CD14-positive monocyte (primary cell): Measurements from ENCODE around the gene IPO9. TPM values are rescaled to one million over a fixed set of nuclear protein-coding genes. Genes with fewer than 3 reads are reported as not detected.

Source experiments
- DNase-seq, 3 donors: peaks; one replicate each; pipeline ENCODE4 v3.0.0-alpha.2; 2011 to 2022
- H2AFZ ChIP-seq: 2 replicates; pipeline ENCODE4 v1.6.0; 2012; ENCODE audit warnings: mild to moderate bottlenecking, low read depth, low read length, inconsistent platforms; ENCODE audit not compliant: insufficient read depth, poor library complexity, severe bottlenecking
- H3K27ac ChIP-seq, 2 donors: 1 replicate in 1 of 2; 2 replicates in 1 of 2; pipeline ENCODE4 v1.5.1; 2012 to 2013; ENCODE audit warnings: low read length in 2 of 2, control low read depth in 1 of 2, inconsistent platforms in 1 of 2, low read depth in 1 of 2, mild to moderate bottlenecking in 1 of 2
- H3K27me3 ChIP-seq, 2 donors: one replicate each; pipeline versions ENCODE4 v1.6.0 to v1.6.1; 2011 to 2013; ENCODE audit warnings: low read length in 2 of 2; ENCODE audit not compliant: control insufficient read depth in 2 of 2, insufficient read depth in 2 of 2
- H3K36me3 ChIP-seq, 2 donors: replicated peaks in 1 of 2; 1 replicate in 1 of 2; 2 replicates in 1 of 2; pipeline versions ENCODE4 v1.5.1 to v1.6.1; 2012 to 2013; ENCODE audit warnings: low read length in 2 of 2, control low read depth in 1 of 2, inconsistent platforms in 1 of 2, mild to moderate bottlenecking in 1 of 2; ENCODE audit not compliant: insufficient read depth in 2 of 2, control insufficient read depth in 1 of 2
- H3K4me1 ChIP-seq, 2 donors: 1 replicate in 1 of 2; 2 replicates in 1 of 2; pipeline versions ENCODE4 v1.5.1 to v1.6.1; 2012 to 2013; ENCODE audit warnings: low read length in 2 of 2, control low read depth in 1 of 2, inconsistent platforms in 1 of 2, mild to moderate bottlenecking in 1 of 2, moderate library complexity in 1 of 2; ENCODE audit not compliant: insufficient read depth in 2 of 2, control insufficient read depth in 1 of 2
- H3K4me2 ChIP-seq: replicated peaks from 2 replicates; pipeline ENCODE3; 2012; ENCODE audit warnings: low read length, moderate library complexity, mild to moderate bottlenecking; ENCODE audit not compliant: poor library complexity, severe bottlenecking; ENCODE audit errors: extremely low read depth
- H3K4me3 ChIP-seq, 3 experiments: fragments of 200-600 bp in 1 of 3; sonication (generic) in 1 of 3; replicated peaks in 1 of 3; 1 replicate in 2 of 3; 2 replicates in 1 of 3; pipeline ENCODE4 v1.5.1; 2011 to 2013; ENCODE audit warnings: low read length in 3 of 3, mild to moderate bottlenecking in 3 of 3, control low read depth in 2 of 3, low read depth in 2 of 3, inconsistent platforms in 1 of 3, moderate library complexity in 1 of 3
- H3K79me2 ChIP-seq: 2 replicates; pipeline ENCODE4 v1.6.0; 2012; ENCODE audit warnings: mild to moderate bottlenecking, control low read depth, inconsistent platforms, low read length, moderate library complexity; ENCODE audit not compliant: insufficient read depth
- H3K9ac ChIP-seq: 2 replicates; pipeline ENCODE4 v1.6.0; 2017; ENCODE audit warnings: low read length, mild to moderate bottlenecking; ENCODE audit not compliant: insufficient read depth, poor library complexity, severe bottlenecking
- H3K9me3 ChIP-seq, 2 donors: replicated peaks in 1 of 2; 1 replicate in 1 of 2; 2 replicates in 1 of 2; pipeline versions ENCODE4 v1.5.1 to v1.6.1; 2012 to 2013; ENCODE audit warnings: low read length in 2 of 2, control low read depth in 1 of 2; ENCODE audit not compliant: control insufficient read depth in 1 of 2, insufficient read depth in 1 of 2
- H4K20me1 ChIP-seq: 2 replicates; pipeline ENCODE4 v1.6.0; 2012; ENCODE audit warnings: mild to moderate bottlenecking, low read length, control low read depth, moderate library complexity; ENCODE audit not compliant: insufficient read depth
- H3K27ac Mint-ChIP-seq, 7 donors: one replicate each; pipeline ENCODE4 v1.8.0; 2020; ENCODE audit warnings: mild to moderate bottlenecking in 7 of 7, mixed read lengths in 7 of 7, moderate library complexity in 6 of 7, inconsistent platforms in 2 of 7
- H3K27me3 Mint-ChIP-seq, 3 donors: one replicate each; pipeline ENCODE4 v1.8.0; 2021 to 2022; ENCODE audit warnings: low read depth in 3 of 3, mild to moderate bottlenecking in 3 of 3, mixed read lengths in 3 of 3, moderate library complexity in 3 of 3, inconsistent platforms in 1 of 3
- H3K36me3 Mint-ChIP-seq, 2 donors: one replicate each; pipeline ENCODE4 v1.8.0; 2020; ENCODE audit warnings: mixed read lengths in 2 of 2, inconsistent platforms in 1 of 2, mild to moderate bottlenecking in 1 of 2
- H3K4me1 Mint-ChIP-seq: one replicate; pipeline ENCODE4 v1.8.0; 2020; ENCODE audit warnings: mild to moderate bottlenecking, mixed read lengths
- H3K4me3 Mint-ChIP-seq, 2 donors: one replicate each; pipeline ENCODE4 v1.8.0; 2020; ENCODE audit warnings: mild to moderate bottlenecking in 2 of 2, mixed read lengths in 2 of 2, moderate library complexity in 1 of 2
- H3K9me3 Mint-ChIP-seq, 7 donors: one replicate each; pipeline ENCODE4 v1.8.0; 2020 to 2022; ENCODE audit warnings: mixed read lengths in 7 of 7, mild to moderate bottlenecking in 6 of 7, moderate library complexity in 6 of 7, inconsistent platforms in 2 of 7
- WGBS: methylation state at CpG from one replicate; pipeline ENCODE4 v1.1.5; 2013; ENCODE audit warnings: missing lambda C conversion rate; ENCODE audit not compliant: insufficient coverage; 5-methylcytosine and 5-hydroxymethylcytosine counted together
- intact Hi-C, 2 donors: fragments of 100-400 bp; cut with micrococcal nuclease; formaldehyde crosslinking; loops; one replicate each; pipeline versions ENCODE4 v1.15.0 to v1.15.1; 2023
- polyA plus RNA-seq, 3 donors: library from polyadenylated mRNA; depleted of rRNA in 1 of 3; unstranded in 2 of 3; stranded (reverse) in 1 of 3; fragments of 300-500 nt in 2 of 3; fragments of >200 nt in 1 of 3; fragmentation: Illumina TruSeq in 2 of 3; gene quantifications; 1 replicate in 2 of 3; 2 replicates in 1 of 3; pipeline ENCODE4 v1.2.3, GENCODE V29; 2012 to 2021
- TF ChIP-seq, protein P1 (sequence below): fragments of 200-600 bp; IDR thresholded peaks from one replicate; pipeline ENCODE4 v1.8.0; 2022; ENCODE audit warnings: antibody characterized with exemption, mild to moderate bottlenecking

IPO9 gene
- polyA plus RNA-seq, 3 donors, result 11.3 to 12.6 (median 12.0) TPM

- TF ChIP-seq, protein P1, sequence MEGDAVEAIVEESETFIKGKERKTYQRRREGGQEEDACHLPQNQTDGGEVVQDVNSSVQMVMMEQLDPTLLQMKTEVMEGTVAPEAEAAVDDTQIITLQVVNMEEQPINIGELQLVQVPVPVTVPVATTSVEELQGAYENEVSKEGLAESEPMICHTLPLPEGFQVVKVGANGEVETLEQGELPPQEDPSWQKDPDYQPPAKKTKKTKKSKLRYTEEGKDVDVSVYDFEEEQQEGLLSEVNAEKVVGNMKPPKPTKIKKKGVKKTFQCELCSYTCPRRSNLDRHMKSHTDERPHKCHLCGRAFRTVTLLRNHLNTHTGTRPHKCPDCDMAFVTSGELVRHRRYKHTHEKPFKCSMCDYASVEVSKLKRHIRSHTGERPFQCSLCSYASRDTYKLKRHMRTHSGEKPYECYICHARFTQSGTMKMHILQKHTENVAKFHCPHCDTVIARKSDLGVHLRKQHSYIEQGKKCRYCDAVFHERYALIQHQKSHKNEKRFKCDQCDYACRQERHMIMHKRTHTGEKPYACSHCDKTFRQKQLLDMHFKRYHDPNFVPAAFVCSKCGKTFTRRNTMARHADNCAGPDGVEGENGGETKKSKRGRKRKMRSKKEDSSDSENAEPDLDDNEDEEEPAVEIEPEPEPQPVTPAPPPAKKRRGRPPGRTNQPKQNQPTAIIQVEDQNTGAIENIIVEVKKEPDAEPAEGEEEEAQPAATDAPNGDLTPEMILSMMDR, result no peak
- no peak for DNase-seq
- no peak overlapping the region for H3K4me3 ChIP-seq
- no peak overlapping the region for H3K27ac ChIP-seq
- H3K27me3 Mint-ChIP-seq, result peaks cover 2 to 3% (median 3%) of the 10 kb centered on the region in 3 donors
- no peaks in the 10 kb centered on the region for H3K36me3 ChIP-seq
- H3K4me1 ChIP-seq, result no peaks in the 10 kb centered on the region
- no peak overlapping the region for H2AFZ ChIP-seq
- H3K79me2 ChIP-seq, result no peaks in the 10 kb centered on the region
- H3K9me3 Mint-ChIP-seq, result peaks cover 0 to 1% (median 0%) of the 10 kb centered on the region in 7 donors
- no peaks in the 10 kb centered on the region for H3K9me3 ChIP-seq
- no peak overlapping the region for H3K27ac Mint-ChIP-seq
- no peak overlapping the region for H3K9ac ChIP-seq
- intact Hi-C loops, result loop anchor here in 1 of 2 donors (5.0 kb wide), 1 partner anchor 73 kb away; no protein-coding TSS in a partner anchor
- no peak overlapping the region for H3K4me2 ChIP-seq
- H3K27me3 ChIP-seq, result no peaks in the 10 kb centered on the region
- H4K20me1 ChIP-seq, result no peaks in the 10 kb centered on the region
- no CpG with 5 or more reads among the region's 4 CpGs for WGBS
- H3K4me3 Mint-ChIP-seq, result no peak overlapping the region
- H3K4me1 Mint-ChIP-seq, result peaks cover 6% of the 10 kb centered on the region
- no peaks in the 10 kb centered on the region for H3K36me3 Mint-ChIP-seq
Observed at GRCh38 chr1:201898992-201899391, 70.0 kb downstream of the IPO9 start.

DNA sequence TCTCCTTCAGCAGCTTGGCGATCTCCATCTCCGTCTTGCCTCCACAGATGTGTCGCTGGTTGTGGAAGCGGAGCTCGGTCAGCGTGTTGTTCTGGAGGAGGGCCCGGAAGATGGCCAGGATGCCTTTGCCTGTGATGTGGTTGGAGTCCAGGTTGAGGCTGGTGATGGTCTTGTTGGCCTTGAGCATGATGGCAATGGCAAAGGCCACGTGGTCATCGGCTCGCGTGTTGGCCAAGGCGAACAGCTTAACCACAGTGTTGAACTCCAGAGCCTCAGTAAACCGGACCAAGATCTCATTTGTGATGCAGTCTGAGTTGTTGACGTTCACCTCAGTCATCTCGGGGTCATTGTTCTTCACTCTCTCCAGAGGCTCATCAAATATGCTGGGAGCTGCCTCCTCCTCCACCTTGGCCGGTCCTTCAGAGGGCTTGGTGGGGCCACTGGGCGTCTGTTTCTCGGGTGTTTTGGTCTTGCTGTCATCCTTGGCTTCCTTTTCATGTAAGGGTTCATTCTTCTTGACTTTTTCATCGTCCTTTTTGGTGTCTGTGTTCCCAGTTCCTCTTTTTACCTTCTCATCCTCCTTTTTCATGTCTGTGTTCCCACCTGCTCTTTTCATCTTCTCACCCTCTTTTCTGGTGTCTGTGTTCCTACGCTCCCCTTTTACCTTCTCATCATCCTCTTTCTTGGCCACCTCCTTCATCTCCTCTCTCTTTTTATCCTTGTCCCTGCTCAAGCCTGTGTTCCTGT, 70.9 kb downstream of the IPO9 start:
- H3K9me3 ChIP-seq, result no peaks in the 10 kb centered on the region
- Mint-ChIP-seq H3K4me3 (no peak overlapping the region), H3K4me1 (peaks cover 6% of the 10 kb centered on the region), H3K27ac (no peak overlapping the region), H3K27me3 (peaks cover 3 to 4% (median 3%) of the 10 kb centered on the region in 3 donors), H3K36me3 (no peaks in the 10 kb centered on the region), H3K9me3 (no peaks in the 10 kb centered on the region)
- no peak overlapping the region for H3K4me2 ChIP-seq
- no peak overlapping the region for H2AFZ ChIP-seq
- H3K4me1 ChIP-seq, result no peaks in the 10 kb centered on the region
- no peaks in the 10 kb centered on the region for H3K79me2 ChIP-seq
- H3K27me3 ChIP-seq, result no peaks in the 10 kb centered on the region
- 88% methylated on average over 18 of the region's 20 CpGs for WGBS
- no peaks in the 10 kb centered on the region for H4K20me1 ChIP-seq
- H3K9ac ChIP-seq, result no peak overlapping the region
- intact Hi-C loops, result loop anchor here in 1 of 2 donors (5.0 kb wide), 1 partner anchor 72 kb away; no protein-coding TSS in a partner anchor
- H3K4me3 ChIP-seq, result no peak overlapping the region
- H3K36me3 ChIP-seq, result no peaks in the 10 kb centered on the region
- TF ChIP-seq, protein P1, result no peak
- DNase-seq, result no peak
- H3K27ac ChIP-seq, result no peak overlapping the region
